BJ (cell line): ENCODE data around the gene LRRC4B. TPM values are rescaled to one million over a fixed set of nuclear protein-coding genes. Genes with fewer than 3 reads are reported as not detected.

Experiments
- CTCF ChIA-PET: fragments of 350-600 bp; formaldehyde crosslinking; extraction: SDS; loops from one replicate; lab custom pipeline; 2021; ENCODE audit warnings: antibody characterized with exemption, inconsistent platforms; lab: Yijun Ruan, JAX
- POLR2A ChIA-PET: fragments of 300-600 bp; sonication (Branson Sonifier 250); formaldehyde crosslinking; extraction: SDS; loops from one replicate; lab custom pipeline; 2021; ENCODE audit warnings: antibody characterized with exemption; lab: Charles Lee
- DNase-seq: peaks from one replicate; pipeline ENCODE4 v3.0.0-alpha.2; 2011; ENCODE audit warnings: low read depth
- H3K27me3 ChIP-seq: 2 replicates; pipeline ENCODE4 v1.6.0; 2011; ENCODE audit warnings: low read length; ENCODE audit not compliant: control insufficient read depth, insufficient read depth
- H3K36me3 ChIP-seq: 2 replicates; pipeline ENCODE4 v1.5.1; 2011; ENCODE audit warnings: low read length; ENCODE audit not compliant: control insufficient read depth, insufficient read depth
- H3K4me3 ChIP-seq: 2 replicates; pipeline ENCODE4 v1.5.1; 2011; ENCODE audit warnings: low read depth, mild to moderate bottlenecking, control low read depth, low read length
- CTCF ChIP-seq: IDR thresholded peaks from 2 replicates; pipeline ENCODE4 v1.5.1; 2011; ENCODE audit warnings: low read depth, mild to moderate bottlenecking, control low read depth, inconsistent platforms, low read length, moderate library complexity; ENCODE audit not compliant: insufficient read depth
- polyA plus RNA-seq: library from polyadenylated mRNA; depleted of rRNA; stranded (reverse); fragments of >200 nt; gene quantifications from 2 replicates; pipeline ENCODE4 v1.2.3, GENCODE V29; 2011

Gene LRRC4B
- polyA plus RNA-seq, 1 experiment = 0.06 TPM

DNA sequence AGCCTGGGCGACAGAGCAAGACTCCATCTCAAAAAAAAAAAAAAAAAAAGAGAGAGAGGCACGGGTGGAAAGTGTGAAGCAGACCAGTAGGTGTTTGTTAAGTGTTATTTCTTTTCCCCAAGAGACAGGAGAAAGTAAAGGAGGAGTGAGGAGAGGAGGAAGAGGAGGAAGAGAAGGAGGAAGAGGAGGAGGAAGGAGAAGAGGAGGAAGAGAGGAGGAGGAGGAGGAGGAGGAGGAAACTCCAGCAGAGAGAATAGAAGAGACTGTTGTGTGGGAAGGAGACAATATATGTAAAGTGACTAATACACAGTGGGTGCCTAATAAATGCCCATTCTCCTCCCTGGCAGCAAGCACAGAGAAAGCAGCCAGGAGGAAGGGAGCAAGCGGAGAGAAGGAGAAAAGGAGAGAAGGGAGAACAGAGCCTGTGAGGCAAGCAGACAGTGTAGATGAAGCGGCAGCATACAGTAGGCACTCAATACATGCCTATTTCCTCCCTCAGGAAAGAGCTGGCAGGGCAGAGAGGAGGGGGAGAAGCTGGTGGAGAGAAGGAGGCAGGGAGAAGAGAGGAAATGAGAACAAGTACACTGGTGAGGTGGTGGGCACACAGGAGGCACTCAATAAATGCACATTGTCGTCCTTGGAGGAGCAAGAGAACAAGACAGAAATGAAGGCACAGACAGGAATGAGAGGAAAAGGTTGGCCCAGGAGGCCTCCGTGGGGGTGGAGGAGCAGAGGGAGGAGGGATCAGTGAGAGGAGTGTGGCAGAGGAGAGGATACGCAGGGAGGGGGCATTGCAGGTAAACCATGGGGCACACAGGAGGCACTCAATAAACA is 73.8 kb downstream of the LRRC4B start:
- peaks cover 15% of the 10 kb centered on the region for H3K27me3 ChIP-seq
- ChIA-PET CTCF (no interaction called here), POLR2A (no interaction called here)
- DNase-seq = no peak
- no peak overlapping the region for H3K4me3 ChIP-seq
- no peak for TF ChIP-seq CTCF
- no peaks in the 10 kb centered on the region for H3K36me3 ChIP-seq

DNA sequence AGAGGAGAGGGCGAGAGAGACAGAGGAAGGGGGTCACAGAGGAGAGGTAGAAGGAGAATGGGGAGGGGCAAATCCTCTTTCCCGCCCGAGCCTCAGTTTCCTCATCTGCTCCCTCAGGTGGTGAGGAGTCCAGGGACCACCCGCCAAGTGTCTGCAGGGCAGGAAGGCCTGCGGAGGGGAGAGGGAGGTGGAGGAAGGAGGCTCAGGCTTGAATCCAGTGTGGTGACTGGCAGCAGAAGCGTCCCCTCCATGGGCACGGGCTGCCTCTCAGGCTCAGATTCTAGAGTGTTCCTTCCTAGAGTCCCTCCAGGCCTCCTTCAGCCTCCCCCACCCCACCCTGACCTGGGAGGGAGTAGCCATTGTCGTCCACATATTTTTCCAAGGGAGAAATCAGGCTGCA is 75.1 kb downstream of the LRRC4B start:
- H3K4me3 ChIP-seq = no peak overlapping the region
- no peaks in the 10 kb centered on the region for H3K36me3 ChIP-seq
- CTCF ChIA-PET = no interaction called here
- no peak for DNase-seq
- POLR2A ChIA-PET = no interaction called here
- TF ChIP-seq CTCF = no peak
- H3K27me3 ChIP-seq = peaks cover 18% of the 10 kb centered on the region

DNA sequence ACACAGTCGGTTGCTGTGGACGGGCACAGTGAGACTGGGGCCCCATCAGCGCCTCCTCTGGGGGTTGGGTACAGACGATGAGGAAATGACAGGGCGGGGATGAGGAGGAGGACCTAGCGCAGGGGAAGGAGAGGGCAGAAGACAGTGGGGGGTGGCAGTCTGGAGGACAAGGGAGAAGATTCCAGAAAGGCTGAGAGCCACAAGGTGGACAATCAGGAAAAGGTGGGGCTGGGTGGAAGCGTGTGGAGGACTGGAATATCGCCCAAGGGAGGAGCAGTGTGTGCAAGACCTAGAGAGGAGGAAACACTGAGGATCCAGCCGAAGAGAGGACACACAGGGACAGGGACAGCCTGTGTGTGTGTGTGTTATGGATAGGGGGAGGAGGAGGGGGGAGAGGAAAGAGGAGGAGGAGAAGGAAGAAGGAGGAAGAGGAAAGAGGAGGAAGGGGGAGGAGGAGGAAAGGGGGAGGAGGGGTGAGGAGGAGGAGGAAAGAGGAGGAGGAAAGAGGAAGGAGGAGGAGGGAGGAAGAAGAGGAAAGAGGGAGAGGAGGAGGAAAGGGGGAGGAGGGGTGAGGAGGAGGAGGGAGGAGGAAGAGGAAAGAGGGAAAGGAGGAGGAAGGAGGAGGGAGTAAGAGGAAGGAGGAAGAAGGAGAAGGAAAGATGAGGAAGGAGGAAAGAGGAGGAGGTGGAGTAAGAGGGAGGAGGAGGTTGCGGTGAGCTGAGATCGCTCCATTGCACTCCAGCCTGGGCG is 75.8 kb downstream of the LRRC4B start:
- ChIA-PET POLR2A (no interaction called here), CTCF (no interaction called here)
- Histone ChIP-seq H3K4me3 (no peak overlapping the region), H3K27me3 (peaks cover 19% of the 10 kb centered on the region), H3K36me3 (no peaks in the 10 kb centered on the region)
- no peak for TF ChIP-seq CTCF
- no peak for DNase-seq

DNA sequence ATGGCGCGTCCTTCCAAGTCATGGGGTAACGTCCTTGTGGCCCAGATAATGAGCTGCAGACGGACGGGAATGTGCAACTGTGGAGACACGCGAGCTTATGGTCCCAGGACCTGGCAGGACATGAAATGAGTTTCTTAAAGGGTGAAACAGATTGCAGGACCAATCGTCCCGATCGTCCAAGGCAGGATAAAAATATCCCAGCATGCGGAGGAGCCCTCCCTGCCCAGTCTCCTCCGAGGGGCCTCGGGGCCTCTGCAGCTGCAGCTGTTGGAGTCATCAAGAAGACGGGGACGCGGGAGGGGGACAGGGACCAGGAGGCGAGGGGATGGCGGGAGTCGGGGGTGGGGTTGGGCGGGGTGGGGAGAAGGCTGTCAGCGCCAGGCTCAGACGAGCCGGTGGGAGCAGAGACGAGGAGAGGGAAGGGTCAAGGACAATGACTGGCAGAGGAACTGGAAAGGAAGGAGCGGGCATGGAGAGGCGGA is 77.2 kb downstream of the LRRC4B start:
- H3K4me3 ChIP-seq = no peak overlapping the region
- POLR2A ChIA-PET = no interaction called here
- TF ChIP-seq CTCF = no peak
- H3K36me3 ChIP-seq = no peaks in the 10 kb centered on the region
- CTCF ChIA-PET = no interaction called here
- H3K27me3 ChIP-seq = peaks cover 23% of the 10 kb centered on the region
- no peak for DNase-seq

GRCh38 chr19:50490411-50490811 is 77.8 kb downstream of the LRRC4B start:
- ChIA-PET POLR2A (no interaction called here), CTCF (no interaction called here)
- no peak for TF ChIP-seq CTCF
- Histone ChIP-seq H3K36me3 (peaks cover under 1% of the 10 kb centered on the region; the same call in 1 of the 2 replicates), H3K27me3 (peaks cover 23% of the 10 kb centered on the region), H3K4me3 (no peak overlapping the region)
- DNase-seq = no peak
